Bronchial epithelial cell (primary cell): ENCODE data around the gene ZSCAN16. TPM values are rescaled to one million over a fixed set of nuclear protein-coding genes. Genes with fewer than 3 reads are reported as not detected.
A peak's percentile ranks its signal among the peaks of the same experiment; 100 is the strongest.

ENCODE experiments used
- DNase-seq: peaks from one replicate; pipeline ENCODE4 v3.0.0-alpha.2; 2010; ENCODE audit warnings: low read depth
- FAIRE-seq: peaks from 2 replicates; lab custom pipeline; 2011; peaks lifted over from hg19 to GRCh38; lab: Jason Lieb, UNC
- H3K27me3 ChIP-seq: 2 replicates; pipeline ENCODE4 v1.5.1; 2011; ENCODE audit warnings: low read length; ENCODE audit not compliant: control insufficient read depth, insufficient read depth
- H3K36me3 ChIP-seq: 2 replicates; pipeline ENCODE4 v1.5.1; 2011; ENCODE audit warnings: low read length; ENCODE audit not compliant: control insufficient read depth, insufficient read depth
- H3K4me3 ChIP-seq: 2 replicates; pipeline ENCODE4 v1.5.1; 2011; ENCODE audit warnings: mild to moderate bottlenecking, low read depth, low read length, control low read depth
- total RNA-seq: library from RNA; depleted of rRNA; stranded (reverse); fragments of >200 nt; gene quantifications from 2 replicates; pipeline ENCODE4 v1.2.1, GENCODE V29; 2014
- TF ChIP-seq, protein P1 (sequence below): IDR thresholded peaks from 2 replicates; pipeline ENCODE4 v1.5.1; 2011; ENCODE audit warnings: mild to moderate bottlenecking, moderate library complexity, low read length, control low read depth, inconsistent platforms; ENCODE audit not compliant: insufficient read depth, severe bottlenecking

The ZSCAN16 gene
- total RNA-seq, 1 donor from 2014 or later = 9.5 TPM

DNA sequence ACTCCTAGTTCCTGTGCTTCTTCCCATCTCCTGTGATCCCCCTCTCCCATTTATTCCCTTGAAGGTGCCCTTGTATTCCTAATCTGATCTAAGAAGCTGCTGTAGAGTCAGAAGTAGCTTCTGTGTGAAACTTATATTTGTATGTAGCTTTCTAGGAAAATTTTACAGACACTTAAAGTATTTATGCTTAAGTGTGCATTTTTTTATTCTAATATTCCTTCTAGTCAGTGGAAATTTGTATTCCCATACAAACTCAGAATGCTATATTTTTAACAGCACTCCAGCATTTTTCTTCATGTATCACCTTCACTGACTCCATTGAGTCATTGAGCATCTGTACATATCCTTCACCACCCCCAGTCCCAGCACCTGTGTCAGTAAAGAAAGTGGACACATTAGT, 29.9 kb downstream of the ZSCAN16 start:
- no peak overlapping the region for H3K4me3 ChIP-seq
- DNase-seq = no peak
- no peak for FAIRE-seq
- TF ChIP-seq, protein P1, sequence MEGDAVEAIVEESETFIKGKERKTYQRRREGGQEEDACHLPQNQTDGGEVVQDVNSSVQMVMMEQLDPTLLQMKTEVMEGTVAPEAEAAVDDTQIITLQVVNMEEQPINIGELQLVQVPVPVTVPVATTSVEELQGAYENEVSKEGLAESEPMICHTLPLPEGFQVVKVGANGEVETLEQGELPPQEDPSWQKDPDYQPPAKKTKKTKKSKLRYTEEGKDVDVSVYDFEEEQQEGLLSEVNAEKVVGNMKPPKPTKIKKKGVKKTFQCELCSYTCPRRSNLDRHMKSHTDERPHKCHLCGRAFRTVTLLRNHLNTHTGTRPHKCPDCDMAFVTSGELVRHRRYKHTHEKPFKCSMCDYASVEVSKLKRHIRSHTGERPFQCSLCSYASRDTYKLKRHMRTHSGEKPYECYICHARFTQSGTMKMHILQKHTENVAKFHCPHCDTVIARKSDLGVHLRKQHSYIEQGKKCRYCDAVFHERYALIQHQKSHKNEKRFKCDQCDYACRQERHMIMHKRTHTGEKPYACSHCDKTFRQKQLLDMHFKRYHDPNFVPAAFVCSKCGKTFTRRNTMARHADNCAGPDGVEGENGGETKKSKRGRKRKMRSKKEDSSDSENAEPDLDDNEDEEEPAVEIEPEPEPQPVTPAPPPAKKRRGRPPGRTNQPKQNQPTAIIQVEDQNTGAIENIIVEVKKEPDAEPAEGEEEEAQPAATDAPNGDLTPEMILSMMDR = no peak
- H3K27me3 ChIP-seq = no peaks in the 10 kb centered on the region
- H3K36me3 ChIP-seq = peaks cover 17% of the 10 kb centered on the region

DNA sequence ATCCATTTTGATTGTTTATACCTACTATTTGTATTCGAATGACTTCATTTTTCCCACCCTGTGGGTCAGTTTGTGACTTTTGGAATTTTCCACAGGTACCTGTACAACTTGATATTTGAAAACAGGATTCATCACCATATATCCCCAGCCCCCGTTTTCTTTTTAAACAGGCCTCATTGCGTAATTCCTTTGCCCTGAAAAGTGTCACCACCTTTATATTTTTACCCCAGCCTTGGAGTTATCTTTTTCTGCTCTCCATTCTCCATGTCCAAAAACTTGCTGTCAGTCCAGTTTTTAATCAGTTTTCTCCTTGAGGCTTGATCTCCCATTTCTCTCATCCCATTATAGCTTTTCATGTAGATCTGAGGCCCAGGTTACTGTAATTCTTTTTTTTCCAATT, 33.9 kb downstream of the ZSCAN16 start:
- H3K36me3 ChIP-seq = peaks cover 6% of the 10 kb centered on the region
- TF ChIP-seq, protein P1 = no peak
- no peak overlapping the region for H3K4me3 ChIP-seq
- H3K27me3 ChIP-seq = no peaks in the 10 kb centered on the region
- FAIRE-seq (no peak), DNase-seq (no peak)

DNA sequence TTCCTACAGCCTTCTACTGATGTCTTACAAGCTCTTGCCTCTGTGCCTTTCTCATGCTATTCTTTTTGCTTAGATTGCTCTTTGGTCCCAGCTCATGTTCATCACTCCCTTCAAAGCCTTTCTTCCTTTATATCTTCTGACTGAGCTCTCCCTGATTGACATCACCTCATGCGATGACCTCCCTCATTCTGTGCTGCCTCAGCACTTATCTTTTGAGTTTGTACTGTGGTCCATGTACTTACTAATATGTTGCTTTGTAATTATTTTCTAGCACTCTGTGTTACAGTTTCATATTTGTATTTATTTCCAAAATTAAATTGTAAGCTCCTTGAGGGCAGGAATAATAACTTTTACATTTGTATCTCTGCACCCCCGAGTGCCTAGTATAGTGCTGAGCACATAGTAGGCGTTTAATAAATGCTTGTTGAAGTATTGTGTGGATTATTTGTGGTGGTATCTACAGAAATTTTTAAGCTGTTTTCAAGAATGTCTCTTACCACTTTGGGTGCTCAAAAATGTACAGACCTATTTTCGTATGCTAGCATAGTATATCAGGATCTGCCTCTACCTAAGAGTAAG, 34.7 kb downstream of the ZSCAN16 start:
- TF ChIP-seq, protein P1 = no peak
- Histone ChIP-seq H3K4me3 (no peak overlapping the region), H3K27me3 (no peaks in the 10 kb centered on the region), H3K36me3 (no peaks in the 10 kb centered on the region)
- no peak for DNase-seq
- FAIRE-seq = no peak

DNA sequence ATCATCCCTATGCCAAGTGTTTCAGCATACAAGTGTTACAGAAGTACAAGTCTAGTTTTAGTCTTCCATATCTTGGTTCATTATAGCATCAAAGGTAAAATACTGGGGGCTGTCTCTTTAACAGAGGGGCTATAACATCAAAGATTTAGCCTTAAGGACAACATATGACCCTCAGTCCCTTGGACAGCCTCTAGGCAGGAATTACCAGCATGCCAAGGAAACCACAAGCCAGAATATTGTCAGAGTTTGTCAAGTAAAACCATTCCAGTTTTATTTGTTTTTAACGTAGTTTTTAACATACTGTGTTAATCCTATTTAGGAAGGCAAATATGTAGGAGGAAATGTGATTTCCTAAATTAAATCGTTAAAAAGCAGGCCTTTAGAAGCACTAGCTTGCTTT, 35.8 kb downstream of the ZSCAN16 start:
- no peaks in the 10 kb centered on the region for H3K27me3 ChIP-seq
- DNase-seq (no peak), FAIRE-seq (no peak)
- TF ChIP-seq, protein P1 = no peak
- no peak overlapping the region for H3K4me3 ChIP-seq
- H3K36me3 ChIP-seq = no peaks in the 10 kb centered on the region

DNA sequence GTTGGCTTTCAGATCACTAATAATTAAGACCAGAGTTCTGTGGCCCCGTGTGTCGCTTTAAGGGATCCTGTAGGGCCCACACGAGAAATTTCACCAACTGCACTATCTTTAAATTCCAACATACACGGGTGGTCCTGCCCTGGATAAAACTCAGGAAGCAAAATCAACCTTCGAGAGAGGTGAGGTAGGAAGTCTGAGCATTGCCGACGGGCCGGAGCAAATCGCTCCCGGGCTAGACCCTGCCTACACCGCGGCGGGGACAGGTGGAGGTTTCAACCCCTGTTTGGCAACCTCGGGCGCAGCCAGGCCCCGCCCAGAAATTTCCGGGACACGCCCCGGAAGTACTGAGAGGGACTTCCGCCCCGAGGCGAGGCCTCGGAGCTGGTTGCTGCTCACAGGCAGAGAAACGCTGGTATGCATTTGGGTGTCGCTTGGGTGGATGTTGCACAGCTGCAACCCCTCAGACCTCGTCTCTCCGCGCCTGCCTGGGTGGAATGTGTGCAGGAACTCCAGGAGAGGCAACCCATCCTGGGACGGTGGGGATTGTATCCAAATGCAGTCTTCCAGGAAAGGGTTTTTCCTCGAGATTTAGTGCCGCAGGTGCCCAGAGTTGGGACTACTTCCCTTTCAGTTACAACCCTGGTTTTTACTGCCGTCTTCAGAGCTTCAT, 37.1 kb downstream of the ZSCAN16 start:
- FAIRE-seq (no peak), DNase-seq (peak; percentile 52)
- Histone ChIP-seq H3K27me3 (no peaks in the 10 kb centered on the region), H3K36me3 (no peaks in the 10 kb centered on the region), H3K4me3 (peak overlapping the region; percentile 63)
- TF ChIP-seq, protein P1 = no peak
